Neuronal stem cell (in vitro differentiated cells): ENCODE data around the gene EPHA10.

Experiments used
- DNase-seq: peaks from one replicate; pipeline ENCODE4 v3.0.0-alpha.2; 2013; ENCODE audit warnings: low spot score
- H2AFZ ChIP-seq: one replicate; pipeline ENCODE4 v1.6.1; 2013; ENCODE audit warnings: mild to moderate bottlenecking, low read length, inconsistent platforms
- H2AK5ac ChIP-seq: 2 replicates; pipeline ENCODE4 v1.6.1; 2013; ENCODE audit warnings: low read depth, mild to moderate bottlenecking, inconsistent platforms, low read length, moderate library complexity, mixed read lengths
- H2BK120ac ChIP-seq: 2 replicates; pipeline ENCODE4 v1.6.1; 2013; ENCODE audit warnings: low read depth, mild to moderate bottlenecking, inconsistent platforms, low read length, moderate library complexity, mixed read lengths
- H2BK12ac ChIP-seq: one replicate; pipeline ENCODE4 v1.6.1; 2013; ENCODE audit warnings: low read length, inconsistent platforms
- H2BK15ac ChIP-seq: 2 replicates; pipeline ENCODE4 v1.6.1; 2013; ENCODE audit warnings: mild to moderate bottlenecking, low read length, inconsistent platforms, mixed read lengths
- H2BK5ac ChIP-seq: one replicate; pipeline ENCODE4 v1.6.1; 2013; ENCODE audit warnings: inconsistent platforms, mild to moderate bottlenecking, low read length, moderate library complexity
- H3K14ac ChIP-seq: one replicate; pipeline ENCODE4 v1.6.1; 2013; ENCODE audit warnings: low read length, inconsistent platforms
- H3K18ac ChIP-seq: 2 replicates; pipeline ENCODE4 v1.6.1; 2013; ENCODE audit warnings: low read length, inconsistent platforms
- H3K23ac ChIP-seq: 2 replicates; pipeline ENCODE4 v1.6.1; 2013; ENCODE audit warnings: low read depth, mild to moderate bottlenecking, mixed read lengths, low read length, inconsistent platforms; ENCODE audit not compliant: poor library complexity
- H3K27ac ChIP-seq: replicated peaks from 3 replicates; pipeline ENCODE4 v1.5.1; 2013; ENCODE audit warnings: low read length, inconsistent platforms
- H3K27me3 ChIP-seq, 3 experiments: 2 replicates each; pipeline ENCODE4 v1.6.1; 2013; ENCODE audit warnings: low read length in 3 of 3, mild to moderate bottlenecking in 2 of 3, inconsistent platforms in 1 of 3, low read depth in 1 of 3, mixed read lengths in 1 of 3, moderate library complexity in 1 of 3; ENCODE audit not compliant: control insufficient read depth in 3 of 3, insufficient read depth in 3 of 3
- H3K36me3 ChIP-seq, 2 donors: replicated peaks in 1 of 2; 2 replicates each; pipeline ENCODE4 v1.6.1; 2013; ENCODE audit warnings: low read length in 2 of 2; ENCODE audit not compliant: control insufficient read depth in 2 of 2, insufficient read depth in 2 of 2
- H3K4ac ChIP-seq: 2 replicates; pipeline ENCODE4 v1.6.1; 2013; ENCODE audit warnings: inconsistent platforms, mild to moderate bottlenecking, low read length, moderate library complexity
- H3K4me1 ChIP-seq, 2 donors: 1 replicate in 1 of 2; 2 replicates in 1 of 2; pipeline ENCODE4 v1.6.1; 2013; ENCODE audit warnings: low read length in 2 of 2, low read depth in 1 of 2; ENCODE audit not compliant: control insufficient read depth in 2 of 2, insufficient read depth in 1 of 2
- H3K4me2 ChIP-seq: one replicate; pipeline ENCODE4 v1.6.1; 2013; ENCODE audit warnings: mild to moderate bottlenecking, low read length, inconsistent platforms; ENCODE audit not compliant: insufficient read depth, poor library complexity, severe bottlenecking
- H3K4me3 ChIP-seq, 2 donors: 2 replicates each; pipeline ENCODE4 v1.5.1; 2013; ENCODE audit warnings: low read length in 2 of 2, mild to moderate bottlenecking in 2 of 2, inconsistent platforms in 1 of 2, moderate library complexity in 1 of 2
- H3K79me1 ChIP-seq: one replicate; pipeline ENCODE4 v1.6.1; 2013; ENCODE audit warnings: low read depth, mild to moderate bottlenecking, inconsistent platforms, low read length, moderate library complexity
- H3K9ac ChIP-seq: one replicate; pipeline ENCODE4 v1.6.1; 2013; ENCODE audit warnings: mild to moderate bottlenecking, low read depth, low read length, inconsistent platforms; ENCODE audit not compliant: poor library complexity
- H3K9me3 ChIP-seq, 2 donors: replicated peaks in 1 of 2; 2 replicates each; pipeline versions ENCODE3 to v1.6.1; 2013; ENCODE audit warnings: low read length in 2 of 2, mild to moderate bottlenecking in 2 of 2, inconsistent platforms in 1 of 2, low read depth in 1 of 2, mixed read lengths in 1 of 2, moderate library complexity in 1 of 2; ENCODE audit not compliant: control insufficient read depth in 2 of 2, insufficient read depth in 1 of 2
- H4K8ac ChIP-seq: one replicate; pipeline ENCODE4 v1.6.1; 2013; ENCODE audit warnings: low read depth, mild to moderate bottlenecking, inconsistent platforms, low read length, moderate library complexity
- H4K91ac ChIP-seq: one replicate; pipeline ENCODE4 v1.6.1; 2013; ENCODE audit warnings: low read length, low read depth, mild to moderate bottlenecking, inconsistent platforms; ENCODE audit not compliant: poor library complexity
- WGBS, 2 donors: extraction: QIAGEN DNeasy Blood & Tissue Kit; methylation state at CpG; one replicate each; pipeline ENCODE4 v1.1.7; 2013; ENCODE audit warnings: missing lambda C conversion rate in 2 of 2, mixed read lengths in 1 of 2; ENCODE audit not compliant: insufficient read length in 2 of 2, insufficient replicate concordance in 1 of 2; ENCODE audit errors: extremely low coverage in 2 of 2; 5-methylcytosine and 5-hydroxymethylcytosine counted together

EPHA10 gene

DNA sequence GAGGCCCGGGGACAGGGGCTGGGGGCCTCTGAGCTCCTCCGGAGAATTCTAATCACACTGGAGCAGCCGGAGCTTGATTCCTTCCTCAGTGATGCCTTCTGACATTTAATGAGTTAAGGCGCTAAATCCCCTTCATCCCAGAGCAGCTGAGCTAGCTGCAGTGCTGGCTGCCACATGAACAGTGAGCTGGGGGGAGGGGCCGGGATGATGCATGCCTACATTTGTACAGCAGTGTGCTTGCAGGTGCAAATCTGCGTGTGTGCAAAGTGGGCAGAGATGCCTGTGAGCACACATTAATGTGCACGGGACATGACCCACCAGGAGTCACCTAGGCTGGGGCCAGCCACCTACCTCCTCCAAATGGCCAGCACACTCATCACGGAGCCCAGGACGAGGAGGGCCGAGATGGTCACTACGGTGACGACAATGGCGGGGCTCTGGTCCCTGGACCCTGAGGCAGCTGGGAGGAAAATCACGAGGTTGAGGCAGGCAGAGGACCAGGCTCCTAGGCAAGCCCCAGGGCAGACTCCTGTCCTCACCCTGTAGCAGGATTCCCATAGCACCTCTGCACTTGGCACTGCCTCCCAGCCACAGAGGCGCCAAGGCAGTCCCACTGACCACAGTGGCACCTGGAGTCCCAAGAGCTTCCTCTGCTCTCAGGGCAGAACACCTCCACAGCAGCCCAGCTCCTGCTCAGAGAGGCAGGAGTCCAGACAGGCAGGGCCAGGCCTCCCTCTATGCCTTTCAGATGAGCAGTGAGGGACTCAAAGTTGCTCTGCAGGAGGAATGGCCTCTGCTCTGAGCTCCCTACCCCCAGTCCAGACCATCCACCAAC lies 38.0 kb downstream of the EPHA10 start:
- no peaks in the 10 kb centered on the region for H3K9me3 ChIP-seq
- H3K23ac ChIP-seq = no peak overlapping the region
- peak overlapping the region; percentile 51 for H2AFZ ChIP-seq
- peaks cover 16 to 29% of the 10 kb centered on the region in 2 donors for H3K4me1 ChIP-seq
- peak overlapping the region; percentile 31 for H2BK5ac ChIP-seq
- no peak overlapping the region for H4K91ac ChIP-seq
- peak overlapping the region; percentile 79 for H3K9ac ChIP-seq
- no peak overlapping the region for H3K4ac ChIP-seq
- H3K36me3 ChIP-seq = no peaks in the 10 kb centered on the region
- H2AK5ac ChIP-seq = peak overlapping the region; percentile 51
- H3K4me3 ChIP-seq = no peak overlapping the region
- DNase-seq = peak; percentile 11
- H3K18ac ChIP-seq = peak overlapping the region; percentile 92
- no peak overlapping the region for H3K14ac ChIP-seq
- no CpG with 5 or more reads among the region's 15 CpGs for WGBS, 2 donors
- H2BK120ac ChIP-seq = peak overlapping the region; percentile 39
- H4K8ac ChIP-seq = peak overlapping the region; percentile 99
- peaks cover 0 to 81% (median 0%) of the 10 kb centered on the region in 3 experiments for H3K27me3 ChIP-seq
- peak overlapping the region; percentile 74 for H2BK15ac ChIP-seq
- no peak overlapping the region for H3K4me2 ChIP-seq
- H3K79me1 ChIP-seq = no peaks in the 10 kb centered on the region
- H2BK12ac ChIP-seq = peak overlapping the region; percentile 98
- no peak overlapping the region for H3K27ac ChIP-seq

DNA sequence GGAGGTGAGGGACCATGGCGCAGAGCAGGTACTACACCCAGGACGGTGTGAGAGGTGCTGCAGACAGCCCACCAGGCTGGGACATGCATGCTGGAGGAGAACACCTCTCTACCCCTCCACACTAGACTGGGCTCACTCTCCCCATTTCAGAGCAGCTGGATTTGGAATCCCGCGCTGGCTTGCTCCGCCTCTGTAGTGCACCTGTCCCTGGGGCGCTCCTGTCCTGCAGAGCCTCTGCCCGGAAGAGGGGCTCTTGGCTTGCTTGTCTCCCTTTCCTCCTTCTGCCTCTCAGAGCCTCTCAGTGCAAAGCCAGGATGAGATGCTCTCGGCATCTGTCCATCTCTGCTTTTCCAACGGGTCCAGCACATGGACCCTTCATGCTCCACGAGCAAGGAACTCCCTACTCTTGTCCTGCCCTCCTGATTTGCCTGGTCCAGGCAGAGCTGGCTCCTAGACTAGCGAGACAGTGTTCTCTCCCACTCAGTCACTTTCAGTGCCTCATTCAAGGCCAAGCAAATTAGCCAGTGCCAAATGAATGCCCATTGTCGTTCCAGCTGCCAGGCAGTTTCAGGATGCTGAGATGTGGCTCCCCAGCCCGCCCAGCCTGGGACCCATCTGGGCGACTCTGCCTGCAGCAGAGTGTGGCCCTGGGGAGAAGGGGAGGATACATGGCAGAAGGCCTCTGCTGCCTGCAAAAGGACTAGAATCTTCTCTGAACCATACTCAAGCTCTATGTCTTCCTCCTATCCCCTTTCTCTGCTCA lies 38.9 kb downstream of the EPHA10 start:
- WGBS, 2 donors = no CpG with 5 or more reads among the region's 14 CpGs
- H2BK5ac ChIP-seq = no peak overlapping the region
- no peak overlapping the region for H3K4me3 ChIP-seq
- DNase-seq = no peak
- peak overlapping the region; percentile 95 for H2AK5ac ChIP-seq
- H3K9me3 ChIP-seq = no peaks in the 10 kb centered on the region
- H2BK120ac ChIP-seq = peak overlapping the region; percentile 32
- H3K27me3 ChIP-seq = peaks cover 0 to 77% (median 0%) of the 10 kb centered on the region in 3 experiments
- peak overlapping the region; percentile 24 for H4K91ac ChIP-seq
- peak overlapping the region; percentile 60 for H2BK12ac ChIP-seq
- H3K27ac ChIP-seq = no peak overlapping the region
- peaks cover 16 to 32% of the 10 kb centered on the region in 2 donors for H3K4me1 ChIP-seq
- H3K18ac ChIP-seq = peak overlapping the region; percentile 60
- no peak overlapping the region for H3K4me2 ChIP-seq
- H3K36me3 ChIP-seq = no peaks in the 10 kb centered on the region
- no peak overlapping the region for H3K14ac ChIP-seq
- H3K23ac ChIP-seq = no peak overlapping the region
- no peaks in the 10 kb centered on the region for H3K79me1 ChIP-seq
- peak overlapping the region; percentile 0 for H2BK15ac ChIP-seq
- peak overlapping the region; percentile 51 for H2AFZ ChIP-seq
- no peak overlapping the region for H3K4ac ChIP-seq
- no peak overlapping the region for H4K8ac ChIP-seq
- no peak overlapping the region for H3K9ac ChIP-seq

GRCh38 chr1:37724575-37724974 lies 40.3 kb downstream of the EPHA10 start:
- Histone ChIP-seq H3K27ac (no peak overlapping the region), H3K18ac (no peak overlapping the region), H3K9me3 (no peaks in the 10 kb centered on the region), H3K4me2 (no peak overlapping the region), H3K4me3 (no peak overlapping the region), H4K8ac (no peak overlapping the region), H3K4me1 (peaks cover 16 to 32% of the 10 kb centered on the region in 2 donors), H3K79me1 (no peaks in the 10 kb centered on the region), H3K23ac (no peak overlapping the region), H4K91ac (no peak overlapping the region), H2AFZ (no peak overlapping the region), H3K27me3 (peaks cover 0 to 72% (median 0%) of the 10 kb centered on the region in 3 experiments), H2BK15ac (no peak overlapping the region), H3K9ac (no peak overlapping the region), H3K4ac (no peak overlapping the region), H2BK5ac (no peak overlapping the region), H3K36me3 (no peaks in the 10 kb centered on the region), H2BK120ac (no peak overlapping the region), H2BK12ac (no peak overlapping the region), H2AK5ac (no peak overlapping the region), H3K14ac (no peak overlapping the region)
- no CpG with 5 or more reads among the region's 6 CpGs for WGBS, 2 donors
- DNase-seq = no peak
